Glutamatergic neuron (in vitro differentiated cells): Measurements from ENCODE around the gene GNLY. TPM values are rescaled to one million over a fixed set of nuclear protein-coding genes. Genes with fewer than 3 reads are reported as not detected.

ENCODE experiments used
- DNase-seq: peaks from one replicate; pipeline ENCODE4 v3.0.0; 2022
- H3K27ac Mint-ChIP-seq: one replicate; pipeline ENCODE4 v1.8.0; 2020; ENCODE audit warnings: mild to moderate bottlenecking, mixed read lengths, inconsistent platforms; ENCODE audit not compliant: unreplicated experiment
- H3K27me3 Mint-ChIP-seq: one replicate; pipeline ENCODE4 v1.8.0; 2020; ENCODE audit warnings: mild to moderate bottlenecking, moderate library complexity, mixed read lengths, inconsistent platforms; ENCODE audit not compliant: unreplicated experiment
- H3K36me3 Mint-ChIP-seq: one replicate; pipeline ENCODE4 v1.8.0; 2020; ENCODE audit warnings: mild to moderate bottlenecking, mixed read lengths, inconsistent platforms; ENCODE audit not compliant: unreplicated experiment
- H3K4me1 Mint-ChIP-seq: one replicate; pipeline ENCODE4 v1.8.0; 2020; ENCODE audit warnings: mild to moderate bottlenecking, low read depth, mixed read lengths, inconsistent platforms; ENCODE audit not compliant: unreplicated experiment
- H3K4me3 Mint-ChIP-seq: one replicate; pipeline ENCODE4 v1.8.0; 2020; ENCODE audit warnings: mild to moderate bottlenecking, mixed read lengths, inconsistent platforms; ENCODE audit not compliant: unreplicated experiment
- H3K9me3 Mint-ChIP-seq: one replicate; pipeline ENCODE4 v1.8.0; 2020; ENCODE audit warnings: mild to moderate bottlenecking, moderate library complexity, mixed read lengths, inconsistent platforms; ENCODE audit not compliant: unreplicated experiment
- CTCF ChIP-seq: fragments of 200-600 bp; sonication (generic); IDR thresholded peaks from one replicate; pipeline ENCODE4 v1.5.0; 2021; ENCODE audit not compliant: partially characterized antibody, unreplicated experiment
- total RNA-seq: library from RNA; stranded (reverse); fragmentation: NEBNext Ultra II Directional; extraction: Animal tissue kit (Norgen Biotek cat#: 25700); gene quantifications from one replicate; pipeline ENCODE4 v1.2.1, GENCODE V29; 2021; ENCODE audit not compliant: unreplicated experiment

GNLY gene
- total RNA-seq, 1 donor from 2014 or later, result not detected

- H3K9me3 Mint-ChIP-seq, result peaks cover 2% of the 10 kb centered on the region
- peaks cover 6% of the 10 kb centered on the region for H3K36me3 Mint-ChIP-seq
- no peaks in the 10 kb centered on the region for H3K4me1 Mint-ChIP-seq
- no peak for TF ChIP-seq CTCF
- peaks cover 4% of the 10 kb centered on the region for H3K27me3 Mint-ChIP-seq
- H3K27ac Mint-ChIP-seq, result no peak overlapping the region
- H3K4me3 Mint-ChIP-seq, result no peak overlapping the region
- DNase-seq, result no peak
Observed at GRCh38 chr2:85697096-85697495, 2.9 kb downstream of the GNLY start.

GRCh38 chr2:85697716-85698115 lies 3.6 kb downstream of the GNLY start:
- H3K27ac Mint-ChIP-seq, result no peak overlapping the region
- peaks cover 2% of the 10 kb centered on the region for H3K9me3 Mint-ChIP-seq
- H3K36me3 Mint-ChIP-seq, result peaks cover 6% of the 10 kb centered on the region
- H3K4me3 Mint-ChIP-seq, result no peak overlapping the region
- no peak for DNase-seq
- H3K27me3 Mint-ChIP-seq, result peaks cover 2% of the 10 kb centered on the region
- no peaks in the 10 kb centered on the region for H3K4me1 Mint-ChIP-seq
- TF ChIP-seq CTCF, result no peak

GRCh38 chr2:85698184-85698879 lies 4.2 kb downstream of the GNLY start:
- no peak overlapping the region for H3K4me3 Mint-ChIP-seq
- DNase-seq, result no peak
- peaks cover 6% of the 10 kb centered on the region for H3K36me3 Mint-ChIP-seq
- peaks cover 2% of the 10 kb centered on the region for H3K27me3 Mint-ChIP-seq
- peaks cover 2% of the 10 kb centered on the region for H3K9me3 Mint-ChIP-seq
- H3K27ac Mint-ChIP-seq, result no peak overlapping the region
- no peak for TF ChIP-seq CTCF
- no peaks in the 10 kb centered on the region for H3K4me1 Mint-ChIP-seq

- no peak overlapping the region for H3K4me3 Mint-ChIP-seq
- peaks cover 2% of the 10 kb centered on the region for H3K9me3 Mint-ChIP-seq
- peaks cover 2% of the 10 kb centered on the region for H3K27me3 Mint-ChIP-seq
- no peak overlapping the region for H3K27ac Mint-ChIP-seq
- no peaks in the 10 kb centered on the region for H3K4me1 Mint-ChIP-seq
- no peak for TF ChIP-seq CTCF
- H3K36me3 Mint-ChIP-seq, result peaks cover 6% of the 10 kb centered on the region
- no peak for DNase-seq
Observed at GRCh38 chr2:85698880-85699254, 4.7 kb downstream of the GNLY start.

GRCh38 chr2:85699325-85699724 lies 5.2 kb downstream of the GNLY start:
- DNase-seq, result no peak
- Mint-ChIP-seq H3K27me3 (peaks cover 2% of the 10 kb centered on the region), H3K27ac (no peak overlapping the region), H3K4me3 (no peak overlapping the region), H3K36me3 (peaks cover 6% of the 10 kb centered on the region), H3K9me3 (peaks cover 2% of the 10 kb centered on the region), H3K4me1 (no peaks in the 10 kb centered on the region)
- TF ChIP-seq CTCF, result no peak
